ENCODE data around the gene MGST2. TPM values are rescaled to one million over a fixed set of nuclear protein-coding genes. Genes with fewer than 3 reads are reported as not detected.

MGST2 gene
- total and polyA plus RNA-seq, 10 of the 15 experiments (the other 5 are each of a cell fraction or from before 2014, with no cell fraction given): 19.0 to 50.1 (median 30.6) TPM

- no TSS peak for BruUV-seq (replicated peaks)
- 23% methylated on average over 5 of the region's 5 CpGs for WGBS (ENCODE audit: insufficient coverage, insufficient replicate concordance, low lambda C conversion rate, missing lambda C conversion rate)
- no peak overlapping the region for H3K4me3 ChIP-seq
- RAD21 ChIA-PET (ENCODE audit: unreplicated experiment): no interaction called here
- POLR2A ChIA-PET: no interaction called here
- in situ Hi-C loops (cut with MboI): no loop called here
- H3K9me3 ChIP-seq (replicated peaks; ENCODE audit: control insufficient read depth, insufficient read depth, low read length): no peaks in the 10 kb centered on the region; the same call in 2 of the 3 replicates
- no peak overlapping the region; the same call in 1 of the 2 replicates for H3K4me2 ChIP-seq (ENCODE audit: control insufficient read depth, insufficient read depth)
- no peak overlapping the region for H3K27ac ChIP-seq (ENCODE audit: control insufficient read depth, insufficient read depth)
- H3K4me1 ChIP-seq (ENCODE audit: control insufficient read depth, insufficient read depth, low read length): no peaks in the 10 kb centered on the region
- SMC1A ChIA-PET (ENCODE audit: uncharacterized antibody, unreplicated experiment): interaction anchor here (0.5 to 0.8 kb wide), 2 partner anchors 9 to 97 kb away, joined by 3 read pairs; no protein-coding TSS in a partner anchor
- CTCF ChIA-PET: no interaction called here
- H2AFZ ChIP-seq (ENCODE audit: control insufficient read depth, low read depth, low read length): no peak overlapping the region; the same call in 1 of the 2 replicates
- peaks cover 0 to 1% of the 10 kb centered on the region in 2 experiments; a peak in 2 of 4 replicates for H3K36me3 ChIP-seq (ENCODE audit: control insufficient read depth in 2 of 2, insufficient read depth in 2 of 2, low read length in 1 of 2)
- H3K79me2 ChIP-seq (ENCODE audit: control insufficient read depth, insufficient read depth, low read length): no peaks in the 10 kb centered on the region
- H4K20me1 ChIP-seq (ENCODE audit: control insufficient read depth, insufficient read depth): no peaks in the 10 kb centered on the region
- intact Hi-C loops (cut with micrococcal nuclease; ENCODE audit: unreplicated experiment): no loop called here
- no peak overlapping the region for H3K9ac ChIP-seq (ENCODE audit: control insufficient read depth, insufficient read depth, low read length)
- no peaks in the 10 kb centered on the region for H3K27me3 ChIP-seq (replicated peaks in 1 of 2; ENCODE audit: control insufficient read depth in 2 of 2, insufficient read depth in 2 of 2, low read length in 1 of 2)
- ATAC-seq (no peak), FAIRE-seq (no peak), DNase-seq (ENCODE audit: low read depth, low spot score) (no peak)
- peak; percentile 31; the same call in 1 of the 2 replicates for TF ChIP-seq JUNB (IDR thresholded peaks at IDR 0.05)
- TF ChIP-seq POLR2AphosphoS5 (IDR thresholded peaks at IDR 0.05; ENCODE audit: low read length): no peak
- peak; percentile 30; the same call in 1 of the 2 replicates for TF ChIP-seq RUNX3 (IDR thresholded peaks at IDR 0.05; ENCODE audit: low read length)
These were observed 34.9 kb downstream of the MGST2 start for GRCh38 chr4:139700568-139700967.

- ATAC-seq (no peak), FAIRE-seq (no peak)
- H3K27ac ChIP-seq (ENCODE audit: control insufficient read depth, insufficient read depth): no peak overlapping the region
These were observed 39.4 kb downstream of the MGST2 start for GRCh38 chr4:139704915-139705485.

More at GRCh38 chr4:139704915-139705485, 39.4 kb downstream of the MGST2 start:
- no peak overlapping the region for H2AFZ ChIP-seq (ENCODE audit: control insufficient read depth, low read depth, low read length)
- H3K27me3 ChIP-seq (replicated peaks in 1 of 2; ENCODE audit: control insufficient read depth in 2 of 2, insufficient read depth in 2 of 2, low read length in 1 of 2): no peaks in the 10 kb centered on the region
- peaks cover 0 to 1% of the 10 kb centered on the region in 2 experiments; a peak in 2 of 4 replicates for H3K36me3 ChIP-seq (ENCODE audit: control insufficient read depth in 2 of 2, insufficient read depth in 2 of 2, low read length in 1 of 2)
- in situ Hi-C loops (cut with MboI) (no loop called here), intact Hi-C loops (cut with micrococcal nuclease; ENCODE audit: unreplicated experiment) (no loop called here)
- ChIA-PET POLR2A (no interaction called here), RAD21 (ENCODE audit: unreplicated experiment) (no interaction called here), CTCF (interaction anchor here (0.6 to 2.0 kb wide), 7 partner anchors 9 to 283 kb away, joined by 3 to 5 read pairs (median 3); no protein-coding TSS in a partner anchor), SMC1A (ENCODE audit: uncharacterized antibody, unreplicated experiment) (no interaction called here)
- H3K4me2 ChIP-seq (ENCODE audit: control insufficient read depth, insufficient read depth): no peak overlapping the region
- no peak overlapping the region for H3K9ac ChIP-seq (ENCODE audit: control insufficient read depth, insufficient read depth, low read length)
- BruUV-seq (replicated peaks): no TSS peak
- H3K79me2 ChIP-seq (ENCODE audit: control insufficient read depth, insufficient read depth, low read length): no peaks in the 10 kb centered on the region
- no peak for DNase-seq (ENCODE audit: low read depth, low spot score)
- H3K9me3 ChIP-seq (replicated peaks; ENCODE audit: control insufficient read depth, insufficient read depth, low read length): no peaks in the 10 kb centered on the region; the same call in 2 of the 3 replicates
- H4K20me1 ChIP-seq (ENCODE audit: control insufficient read depth, insufficient read depth): no peaks in the 10 kb centered on the region
- WGBS (ENCODE audit: insufficient coverage, insufficient replicate concordance, low lambda C conversion rate, missing lambda C conversion rate): 85% methylated on average over 4 of the region's 4 CpGs
- H3K4me3 ChIP-seq: no peak overlapping the region
- TF ChIP-seq RAD51 (IDR thresholded peaks at IDR 0.05) (no peak), ZNF274 (IDR thresholded peaks at IDR 0.05; ENCODE audit: insufficient read depth, insufficient read length) (no peak), CTCF (IDR thresholded peaks at IDR 0.05 in 2 of 3, conservative IDR thresholded peaks at IDR 0.05 in 1 of 3; ENCODE audit: control insufficient read depth in 2 of 3, extremely low read depth in 1 of 3, insufficient read depth in 1 of 3, low read depth in 3 of 3, low read length in 3 of 3) (0 out of 6 replicates have a peak, but pooled peaks of 1 of the 3 experiments have one; percentile 12)
- no peaks in the 10 kb centered on the region for H3K4me1 ChIP-seq (ENCODE audit: control insufficient read depth, insufficient read depth, low read length)
